SU-DHL-6 (cell line): ENCODE measurements around the gene TP53TG5.

Experiments used
- H2AFZ ChIP-seq: fragments of 200-600 bp; sonication (generic); 2 replicates; pipeline ENCODE4 v1.6.1; 2014; ENCODE audit warnings: low read depth, mild to moderate bottlenecking, moderate library complexity, mixed read lengths, antibody characterized with exemption, low read length; ENCODE audit not compliant: severe bottlenecking
- H3F3A ChIP-seq: fragments of 200-600 bp; shearing (Covaris generic); 2 replicates; pipeline ENCODE4 v1.6.0; 2016; ENCODE audit warnings: antibody characterized with exemption, mild to moderate bottlenecking; ENCODE audit not compliant: insufficient read depth
- H3K27ac ChIP-seq: fragments of 200-600 bp; sonication (generic); 2 replicates; pipeline ENCODE4 v1.5.1; 2016; ENCODE audit warnings: low read depth, mild to moderate bottlenecking, low read length, moderate library complexity, mixed read lengths
- H3K27me3 ChIP-seq: fragments of 200-600 bp; sonication (generic), shearing (Covaris generic); 2 replicates; pipeline ENCODE4 v1.6.0; 2014; ENCODE audit warnings: mild to moderate bottlenecking, low read length
- H3K36me3 ChIP-seq: fragments of 200-600 bp; sonication (generic); 2 replicates; pipeline ENCODE4 v1.6.1; 2014; ENCODE audit warnings: mild to moderate bottlenecking, low read length, mixed read lengths
- H3K4me2 ChIP-seq: fragments of 300-600, 200-600 bp; shearing (Covaris generic), sonication (generic); 2 replicates; pipeline ENCODE4 v1.6.0; 2014; ENCODE audit warnings: low read length, low read depth, mild to moderate bottlenecking; ENCODE audit not compliant: poor library complexity, severe bottlenecking
- H3K4me3 ChIP-seq: fragments of 200-600 bp; sonication (generic); 2 replicates; pipeline ENCODE4 v1.5.1; 2014; ENCODE audit warnings: antibody characterized with exemption, low read length, mild to moderate bottlenecking, mixed read lengths; ENCODE audit not compliant: insufficient read depth, poor library complexity, severe bottlenecking
- H3K79me2 ChIP-seq: fragments of 200-600 bp; sonication (generic); 2 replicates; pipeline ENCODE4 v1.6.1; 2014; ENCODE audit warnings: mild to moderate bottlenecking, low read length, moderate library complexity; ENCODE audit not compliant: insufficient read depth
- H3K9ac ChIP-seq: fragments of 200-600 bp; sonication (generic); 2 replicates; pipeline ENCODE4 v1.7.0; 2014; ENCODE audit warnings: mild to moderate bottlenecking, low read length
- H3K9me2 ChIP-seq: fragments of 200-600 bp; sonication (generic); replicated peaks from 2 replicates; pipeline ENCODE4 v1.6.1; 2014; ENCODE audit warnings: low read length; ENCODE audit not compliant: insufficient read depth
- H3K9me3 ChIP-seq: fragments of 200-600 bp; sonication (generic); 2 replicates; pipeline ENCODE4 v1.6.1; 2014; ENCODE audit warnings: low read length, mixed read lengths; ENCODE audit not compliant: insufficient read depth
- H4K20me1 ChIP-seq: fragments of 200-600 bp; sonication (generic); 2 replicates; pipeline ENCODE4 v1.6.1; 2014; ENCODE audit warnings: low read depth, mild to moderate bottlenecking, antibody characterized with exemption, low read length, moderate library complexity, mixed read lengths
- CTCF ChIP-seq: fragments of 200-600 bp; sonication (generic); IDR thresholded peaks from one replicate; pipeline ENCODE4 v1.5.1; 2017; ENCODE audit warnings: antibody characterized with exemption, mild to moderate bottlenecking, low read length, moderate library complexity; ENCODE audit not compliant: insufficient read depth, poor library complexity, severe bottlenecking
- EZH2phosphoT487 ChIP-seq: fragments of 200-600 bp; sonication (generic), shearing (Covaris generic); conservative IDR thresholded peaks from 2 replicates; pipeline ENCODE4 v1.6.1; 2018; ENCODE audit warnings: mild to moderate bottlenecking, antibody characterized with exemption, low read length, moderate library complexity, mixed read lengths

TP53TG5 gene

GRCh38 chr20:45404438-45404837, 26.3 kb upstream of the TP53TG5 start:
- Histone ChIP-seq H3K27ac (no peak overlapping the region), H4K20me1 (no peaks in the 10 kb centered on the region), H3K9me2 (no peaks in the 10 kb centered on the region), H3K27me3 (no peaks in the 10 kb centered on the region; the same call in 1 of the 2 replicates), H3K9ac (no peak overlapping the region), H3K36me3 (peaks cover 4% of the 10 kb centered on the region; the same call in 1 of the 2 replicates), H2AFZ (no peak overlapping the region), H3F3A (no peaks in the 10 kb centered on the region), H3K4me3 (no peak overlapping the region), H3K9me3 (peaks cover 20% of the 10 kb centered on the region; the same call in 1 of the 2 replicates), H3K79me2 (no peaks in the 10 kb centered on the region), H3K4me2 (no peak overlapping the region)
- TF ChIP-seq CTCF = no peak
- TF ChIP-seq EZH2phosphoT487 = no peak

- no peaks in the 10 kb centered on the region; the same call in 1 of the 2 replicates for H3K27me3 ChIP-seq
- peaks cover 4% of the 10 kb centered on the region; the same call in 1 of the 2 replicates for H3K36me3 ChIP-seq
- H3K4me3 ChIP-seq = no peak overlapping the region
- H3K9ac ChIP-seq = no peak overlapping the region
- H2AFZ ChIP-seq = no peak overlapping the region
- no peaks in the 10 kb centered on the region for H3K9me2 ChIP-seq
- no peaks in the 10 kb centered on the region for H3F3A ChIP-seq
- H3K79me2 ChIP-seq = no peaks in the 10 kb centered on the region
- H4K20me1 ChIP-seq = no peaks in the 10 kb centered on the region
- H3K4me2 ChIP-seq = no peak overlapping the region
- H3K9me3 ChIP-seq = peaks cover 20% of the 10 kb centered on the region; the same call in 1 of the 2 replicates
- TF ChIP-seq CTCF = no peak
- TF ChIP-seq EZH2phosphoT487 = no peak
- H3K27ac ChIP-seq = no peak overlapping the region
These were observed 24.8 kb upstream of the TP53TG5 start for GRCh38 chr20:45402946-45403345.

- Histone ChIP-seq H3K27ac (no peak overlapping the region), H3K9ac (no peak overlapping the region), H3K4me3 (no peak overlapping the region), H2AFZ (no peak overlapping the region), H4K20me1 (no peaks in the 10 kb centered on the region), H3F3A (no peaks in the 10 kb centered on the region), H3K9me3 (peaks cover 20% of the 10 kb centered on the region; the same call in 1 of the 2 replicates), H3K4me2 (no peak overlapping the region), H3K36me3 (peaks cover 4% of the 10 kb centered on the region; the same call in 1 of the 2 replicates), H3K9me2 (no peaks in the 10 kb centered on the region), H3K27me3 (no peaks in the 10 kb centered on the region; the same call in 1 of the 2 replicates), H3K79me2 (no peaks in the 10 kb centered on the region)
- TF ChIP-seq EZH2phosphoT487 = no peak
- TF ChIP-seq CTCF = no peak
These were observed 22.4 kb upstream of the TP53TG5 start for GRCh38 chr20:45400346-45401031.
